Ovary (tissue), 9 donors: Measurements from ENCODE around the gene IL36G. TPM values are rescaled to one million over a fixed set of nuclear protein-coding genes. Genes with fewer than 3 reads are reported as not detected.

Experiments
- DNase-seq, 5 donors: peaks; one replicate each; pipeline ENCODE4 v3.0.0-alpha.2; 2019 to 2020
- H3K27ac ChIP-seq, 2 donors: fragments of 200-600 bp; one replicate each; pipeline versions ENCODE4 v1.5.1 to v1.8.0; 2019 to 2022
- H3K27me3 ChIP-seq: fragments of 200-600 bp; one replicate; pipeline ENCODE4 v1.8.0; 2022
- H3K36me3 ChIP-seq: fragments of 200-600 bp; sonication (generic); one replicate; pipeline ENCODE4 v1.5.1; 2019
- H3K4me1 ChIP-seq: one replicate; pipeline ENCODE4 v1.8.1; 2013; ENCODE audit warnings: mild to moderate bottlenecking, moderate library complexity; ENCODE audit not compliant: insufficient read depth
- H3K4me3 ChIP-seq: fragments of 200-600 bp; sonication (generic); one replicate; pipeline ENCODE4 v1.5.1; 2017
- H3K9me3 ChIP-seq, 2 donors: fragments of 200-600 bp in 1 of 2; sonication (generic) in 1 of 2; one replicate each; pipeline versions ENCODE4 v1.5.1 to v1.8.1; 2013 to 2019; ENCODE audit warnings: mild to moderate bottlenecking in 1 of 2, moderate library complexity in 1 of 2
- CTCF ChIP-seq, 3 donors: fragments of 450-650 bp in 2 of 3; fragments of 200-600 bp in 1 of 3; IDR thresholded peaks; one replicate each; pipeline versions ENCODE4 v1.5.1 to v1.8.0; 2016 to 2022; ENCODE audit warnings: antibody characterized with exemption in 3 of 3, mild to moderate bottlenecking in 1 of 3
- EP300 ChIP-seq: sonication (generic); formaldehyde crosslinking; IDR thresholded peaks from one replicate; pipeline ENCODE4 v1.6.1; 2017; ENCODE audit warnings: antibody characterized with exemption
- POLR2A ChIP-seq: fragments of 450-650 bp; IDR thresholded peaks from one replicate; pipeline ENCODE4 v1.6.1; 2017; ENCODE audit warnings: antibody characterized with exemption, mild to moderate bottlenecking, moderate library complexity
- WGBS, 3 donors: extraction: QIAGEN DNeasy Blood & Tissue Kit in 1 of 3; methylation state at CpG; one replicate each; pipeline versions ENCODE4 v1.1.5 to v1.1.7; 2013 to 2017; 5-methylcytosine and 5-hydroxymethylcytosine counted together
- intact Hi-C, 4 donors: fragments of 100-400 bp; cut with DNase I; formaldehyde crosslinking; loops; one replicate each; pipeline versions ENCODE4 v1.11.0 to v1.15.1; 2022 to 2023
- polyA plus RNA-seq, 2 donors: library from polyadenylated mRNA; stranded (reverse); fragments of 200-250 nt in 1 of 2; fragments of 350-450 nt in 1 of 2; fragmentation: Illumina TruSeq in 1 of 2; extraction: RNeasy Lipid Tissue Mini Kit (QIAGEN cat#74804) in 1 of 2; gene quantifications; one replicate each; pipeline ENCODE4 v1.2.3, GENCODE V29; 2013 to 2014
- small RNA-seq: library from RNA; depleted of rRNA; stranded (forward); fragments of <200 nt; gene quantifications from one replicate; pipeline ENCODE3, GENCODE V24; 2016
- total RNA-seq, 7 donors: library from RNA; depleted of rRNA in 2 of 7; stranded (reverse); fragments of >200 nt in 2 of 7; fragmentation: NEBNext Ultra II Directional in 3 of 7; extraction: Animal tissue kit (Norgen Biotek cat#: 25700) in 3 of 7; gene quantifications; one replicate each; pipeline versions ENCODE4 v1.1.0 to v1.2.4, GENCODE V29; 2016 to 2023
- donor health status: DM: no; HTN: no; CAD: no; lungs with moderate emphysema.
- donor health status: DM: no; HTN: no; CAD: no.
- donor health status: Bipolar disorder and iron deficiency.
- donor health status: DM: yes; HTN: yes; CAD: no.
- donor health status: DM: no; HTN: no; CAD: no.
- donor health status: DM: yes; HTN: yes; CAD: no.

IL36G gene
- total and polyA plus RNA-seq, 9 donors = not detected

GRCh38 chr2:113032737-113033136 lies 54.9 kb downstream of the IL36G start:
- intact Hi-C loops = no loop called here
- DNase-seq = no peak
- no peak overlapping the region for H3K4me3 ChIP-seq
- H3K27me3 ChIP-seq = no peaks in the 10 kb centered on the region
- 92 to 95% (median 94%) methylated on average over 1 of the region's 1 CpG for WGBS, 3 donors
- no peaks in the 10 kb centered on the region for H3K9me3 ChIP-seq
- H3K36me3 ChIP-seq = no peaks in the 10 kb centered on the region
- TF ChIP-seq POLR2A = no peak
- no peak for TF ChIP-seq EP300
- no peak for TF ChIP-seq CTCF (IDR thresholded peaks at IDR 0.05)
- no peaks in the 10 kb centered on the region for H3K4me1 ChIP-seq
- H3K27ac ChIP-seq = no peak overlapping the region

- no peak overlapping the region for H3K4me3 ChIP-seq
- intact Hi-C loops = no loop called here
- no peak for DNase-seq
- H3K27ac ChIP-seq = no peak overlapping the region
- H3K4me1 ChIP-seq = no peaks in the 10 kb centered on the region
- WGBS, 3 donors = 64 to 69% (median 66%) methylated on average over 3 of the region's 3 CpGs
- no peaks in the 10 kb centered on the region for H3K9me3 ChIP-seq
- H3K27me3 ChIP-seq = no peaks in the 10 kb centered on the region
- TF ChIP-seq POLR2A (no peak), CTCF (IDR thresholded peaks at IDR 0.05) (no peak), EP300 (no peak)
- no peaks in the 10 kb centered on the region for H3K36me3 ChIP-seq
Observed at GRCh38 chr2:113034016-113034415, 56.2 kb downstream of the IL36G start.

Small RNA genes lying within 50 kb of the gene (small RNA-seq; reads per million reads assigned to genes)
- not detected for gene HMGN2P23

Other genes with a start within 250 kb of the IL36G start
- gene CKAP2L, start 213.4 kb upstream of the IL36G start, total RNA-seq = 1 to 10 TPM in 1 of 7 donors, under 1 TPM in 3, not detected in 3; 0.11 to 1.4 (median 0.14) TPM
- 1 to 10 TPM in 1 of 2 donors, under 1 TPM in 1; 0.15 to 1.3 TPM for gene CKAP2L, start 213.4 kb upstream of the IL36G start, polyA plus RNA-seq
- under 1 TPM in 4 of 7 donors, not detected in 3; 0.10 to 0.69 (median 0.20) TPM for gene IL1A, start 193.5 kb upstream of the IL36G start, total RNA-seq
- under 1 TPM in 1 of 2 donors, not detected in 1; 0.07 TPM for gene IL1A, start 193.5 kb upstream of the IL36G start, polyA plus RNA-seq
- gene IL1B, start 141.2 kb upstream of the IL36G start, total RNA-seq = 1 to 10 TPM in 6 of 7 donors, not detected in 1; 1.5 to 5.2 (median 2.3) TPM
- gene IL1B, start 141.2 kb upstream of the IL36G start, polyA plus RNA-seq = 1 to 10 TPM in 1 of 2 donors, under 1 TPM in 1; 0.39 to 2.7 TPM
- gene IL37, start 66.8 kb upstream of the IL36G start, total RNA-seq = not detected
- gene IL37, start 66.8 kb upstream of the IL36G start, polyA plus RNA-seq = not detected
- not detected for gene IL36A, start 27.5 kb downstream of the IL36G start, total RNA-seq
- not detected for gene IL36A, start 27.5 kb downstream of the IL36G start, polyA plus RNA-seq
- not detected for gene IL36B, start 74.9 kb downstream of the IL36G start, total RNA-seq
- gene IL36B, start 74.9 kb downstream of the IL36G start, polyA plus RNA-seq = not detected
- gene IL36RN, start 81.2 kb downstream of the IL36G start, total RNA-seq = not detected
- gene IL36RN, start 81.2 kb downstream of the IL36G start, polyA plus RNA-seq = not detected
- gene IL1F10, start 90.0 kb downstream of the IL36G start, total RNA-seq = not detected
- gene IL1F10, start 90.0 kb downstream of the IL36G start, polyA plus RNA-seq = not detected
- 1 to 10 TPM in 2 of 7 donors, under 1 TPM in 4, not detected in 1; 0.36 to 7.9 (median 0.56) TPM for gene IL1RN, start 149.6 kb downstream of the IL36G start, total RNA-seq
- gene IL1RN, start 149.6 kb downstream of the IL36G start, polyA plus RNA-seq = 1 to 10 TPM in 1 of 2 donors, under 1 TPM in 1; 0.29 to 1.5 TPM
- 10 to 100 TPM in 1 of 7 donors, 1 to 10 TPM in 6; 2.0 to 14.1 (median 5.4) TPM for gene PSD4, start 196.0 kb downstream of the IL36G start, total RNA-seq
- gene PSD4, start 196.0 kb downstream of the IL36G start, polyA plus RNA-seq = 1 to 10 TPM; 1.2 to 3.3 TPM